ENCODE results near the gene AZU1.
A peak's percentile ranks its signal among the peaks of the same experiment; 100 is the strongest.

AZU1 gene

GRCh38 chr19:827710-828321 is at the start of gene AZU1:
TSS of gene AZU1 (plus strand) at chr19:827837. CDS start at chr19:827847, 10 bp downstream.
- DNase-seq = no peak

GRCh38 chr19:778910-779653 is 48.6 kb upstream of the AZU1 start:
- DNase-seq = no peak

GRCh38 chr19:780935-781334 is 46.7 kb upstream of the AZU1 start:
- no peak for DNase-seq

- DNase-seq = no peak
Observed at GRCh38 chr19:781800-782184, 45.8 kb upstream of the AZU1 start.

GRCh38 chr19:782185-782877 is 45.3 kb upstream of the AZU1 start:
- DNase-seq = no peak

GRCh38 chr19:782878-783668 is 44.6 kb upstream of the AZU1 start:
- DNase-seq = no peak

GRCh38 chr19:784541-784940 is 43.1 kb upstream of the AZU1 start:
- no peak for DNase-seq

- DNase-seq = no peak
Observed at GRCh38 chr19:787536-787935, 40.1 kb upstream of the AZU1 start.

GRCh38 chr19:788686-788982 is 39.0 kb upstream of the AZU1 start:
- no peak for DNase-seq

GRCh38 chr19:788983-789700 is 38.5 kb upstream of the AZU1 start:
- DNase-seq = no peak

GRCh38 chr19:789701-790060 is 38.0 kb upstream of the AZU1 start:
- DNase-seq = no peak

GRCh38 chr19:791007-791566 is 36.5 kb upstream of the AZU1 start:
- DNase-seq = no peak

GRCh38 chr19:791567-792305 is 35.9 kb upstream of the AZU1 start:
- no peak for DNase-seq

- no peak for DNase-seq
Observed at GRCh38 chr19:792306-792885, 35.2 kb upstream of the AZU1 start.

GRCh38 chr19:793806-794205 is 33.8 kb upstream of the AZU1 start:
- DNase-seq = no peak

GRCh38 chr19:795073-795611 is 32.5 kb upstream of the AZU1 start:
- no peak for DNase-seq

- DNase-seq = no peak
Observed at GRCh38 chr19:795691-796581, 31.7 kb upstream of the AZU1 start.

- peak; percentile 97 for DNase-seq
Observed at GRCh38 chr19:796692-797527, 30.7 kb upstream of the AZU1 start, which contains the start of gene PTBP1. TSS of gene PTBP1 (plus strand) at chr19:797452. CDS start at chr19:797498, 46 bp downstream.
